Activated naive CD8-positive, alpha-beta T cell treated with anti-CD3 and anti-CD28 coated beads, Interleukin-2, amount 10 ng/mL, durations not matched to agents 7 days and 5 days (primary cell): ENCODE measurements around the gene SWT1. TPM values are rescaled to one million over a fixed set of nuclear protein-coding genes. Genes with fewer than 3 reads are reported as not detected.

ENCODE experiments used
- ATAC-seq: fragments of 150-1000 bp; cut with Tn5 transposase; one replicate; pipeline ENCODE4 v1.10.0; 2021; ENCODE audit warnings: low read depth, moderate library complexity
- POLR2A ChIA-PET: fragments of 350-600 bp; sonication (Branson Sonifier 250); formaldehyde crosslinking; loops from one replicate; lab custom pipeline; 2021; ENCODE audit warnings: antibody characterized with exemption; lab: Charles Lee
- DNase-seq: peaks from one replicate; pipeline ENCODE4 v3.0.0; 2021
- H3K27ac Mint-ChIP-seq: one replicate; pipeline ENCODE4 v1.8.0; 2022; ENCODE audit warnings: mild to moderate bottlenecking, mixed read lengths
- H3K27me3 Mint-ChIP-seq: one replicate; pipeline ENCODE4 v1.8.0; 2022; ENCODE audit warnings: mild to moderate bottlenecking, moderate library complexity, mixed read lengths
- H3K36me3 Mint-ChIP-seq: one replicate; pipeline ENCODE4 v1.8.0; 2021; ENCODE audit warnings: mild to moderate bottlenecking, mixed read lengths
- H3K4me1 Mint-ChIP-seq: one replicate; pipeline ENCODE4 v1.8.0; 2021; ENCODE audit warnings: mixed read lengths
- H3K4me3 Mint-ChIP-seq: one replicate; pipeline ENCODE4 v1.8.0; 2022; ENCODE audit warnings: mild to moderate bottlenecking, moderate library complexity, mixed read lengths
- H3K9me3 Mint-ChIP-seq: one replicate; pipeline ENCODE4 v1.8.0; 2021; ENCODE audit warnings: mixed read lengths
- total RNA-seq, 2 experiments: library from RNA; stranded (reverse); gene quantifications; one replicate each; pipeline ENCODE4 v1.2.3, GENCODE V29; 2021

The SWT1 gene
- total RNA-seq, 2 experiments from 2014 or later, result 3.9 to 5.6 TPM

DNA sequence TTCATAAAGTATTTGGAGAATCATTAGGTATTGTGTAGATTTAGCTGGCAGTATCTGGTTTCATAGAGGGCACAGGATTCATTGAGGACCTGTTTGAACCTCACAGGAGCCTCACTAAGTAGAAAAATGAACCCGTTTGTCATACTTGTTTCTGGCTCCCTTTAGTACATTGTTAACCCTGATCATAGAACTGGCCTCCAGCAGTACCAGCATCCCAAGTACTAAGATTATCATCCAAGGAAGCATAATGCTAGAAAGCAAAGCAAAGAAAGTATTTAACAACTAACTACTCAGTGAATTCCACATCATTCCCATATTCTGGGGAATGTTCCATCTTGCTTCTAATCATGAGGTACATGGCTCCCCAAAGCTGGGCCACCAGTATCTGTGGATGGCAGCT, 105.2 kb downstream of the SWT1 start:
- Mint-ChIP-seq H3K4me3 (no peak overlapping the region), H3K27ac (no peak overlapping the region), H3K27me3 (no peaks in the 10 kb centered on the region), H3K9me3 (peaks cover 3% of the 10 kb centered on the region), H3K36me3 (peaks cover 2% of the 10 kb centered on the region), H3K4me1 (no peaks in the 10 kb centered on the region)
- ATAC-seq (no peak), DNase-seq (no peak)
- POLR2A ChIA-PET, result interaction anchor here (0.7 kb wide), 1 partner anchor 83 kb away, joined by 4 read pairs; no protein-coding TSS in a partner anchor

DNA sequence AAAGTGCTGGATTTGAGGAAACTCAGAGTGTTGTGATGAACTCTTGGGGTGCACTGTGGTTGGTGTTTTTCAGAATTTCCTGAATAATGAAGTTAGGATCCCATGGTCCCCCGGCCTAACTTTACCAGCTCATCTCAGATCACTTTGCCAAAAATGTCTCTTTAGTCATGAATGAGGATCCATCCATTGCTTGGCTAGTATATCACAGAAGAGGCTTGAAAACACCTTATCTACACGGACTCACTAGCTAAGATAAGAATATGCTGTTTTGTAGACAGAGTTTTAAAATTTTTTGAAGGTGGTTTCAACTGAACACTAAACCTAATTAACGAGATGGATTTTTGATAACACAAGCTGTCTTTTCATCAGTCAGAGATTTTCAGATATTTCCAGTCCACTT, 106.3 kb downstream of the SWT1 start:
- no peaks in the 10 kb centered on the region for H3K27me3 Mint-ChIP-seq
- ATAC-seq, result no peak
- peaks cover 2% of the 10 kb centered on the region for H3K36me3 Mint-ChIP-seq
- H3K27ac Mint-ChIP-seq, result no peak overlapping the region
- peaks cover 3% of the 10 kb centered on the region for H3K9me3 Mint-ChIP-seq
- POLR2A ChIA-PET, result no interaction called here
- no peak for DNase-seq
- H3K4me1 Mint-ChIP-seq, result no peaks in the 10 kb centered on the region
- no peak overlapping the region for H3K4me3 Mint-ChIP-seq

GRCh38 chr1:185263780-185264179, 106.8 kb downstream of the SWT1 start:
- no peak overlapping the region for H3K27ac Mint-ChIP-seq
- H3K4me3 Mint-ChIP-seq, result no peak overlapping the region
- DNase-seq (no peak), ATAC-seq (no peak)
- peaks cover 3% of the 10 kb centered on the region for H3K9me3 Mint-ChIP-seq
- H3K4me1 Mint-ChIP-seq, result no peaks in the 10 kb centered on the region
- peaks cover 2% of the 10 kb centered on the region for H3K36me3 Mint-ChIP-seq
- POLR2A ChIA-PET, result no interaction called here
- H3K27me3 Mint-ChIP-seq, result no peaks in the 10 kb centered on the region

DNA sequence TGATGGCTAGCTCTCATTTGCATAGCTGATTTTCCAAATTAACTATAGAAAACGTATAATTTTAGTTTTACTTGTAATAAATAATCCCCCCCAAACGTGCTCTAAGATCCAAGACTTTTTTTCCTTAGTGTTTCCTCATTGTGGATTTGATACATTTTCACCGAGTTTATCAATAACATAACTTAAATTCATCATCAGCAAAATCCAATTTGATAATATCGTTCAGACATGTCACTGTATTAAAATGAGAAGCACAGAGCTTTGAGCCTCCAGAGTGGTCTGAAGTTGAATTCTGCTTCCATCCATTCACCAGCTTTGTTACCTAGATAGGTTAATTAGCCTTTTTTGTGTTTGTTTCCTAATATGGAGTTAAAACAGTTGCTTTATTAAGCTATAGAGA, 108.3 kb downstream of the SWT1 start:
- Mint-ChIP-seq H3K27ac (no peak overlapping the region), H3K36me3 (peaks cover 2% of the 10 kb centered on the region), H3K9me3 (peaks cover 3% of the 10 kb centered on the region), H3K4me1 (no peaks in the 10 kb centered on the region), H3K4me3 (no peak overlapping the region), H3K27me3 (no peaks in the 10 kb centered on the region)
- ATAC-seq (no peak), DNase-seq (no peak)
- POLR2A ChIA-PET, result interaction anchor here (0.6 kb wide), 1 partner anchor 19 kb away, joined by 8 read pairs; no protein-coding TSS in a partner anchor

GRCh38 chr1:185267301-185267700, 110.3 kb downstream of the SWT1 start:
- H3K27me3 Mint-ChIP-seq, result no peaks in the 10 kb centered on the region
- ATAC-seq (no peak), DNase-seq (no peak)
- no peaks in the 10 kb centered on the region for H3K36me3 Mint-ChIP-seq
- POLR2A ChIA-PET, result no interaction called here
- peaks cover under 1% of the 10 kb centered on the region for H3K4me1 Mint-ChIP-seq
- H3K4me3 Mint-ChIP-seq, result no peak overlapping the region
- H3K27ac Mint-ChIP-seq, result no peak overlapping the region
- H3K9me3 Mint-ChIP-seq, result no peaks in the 10 kb centered on the region

DNA sequence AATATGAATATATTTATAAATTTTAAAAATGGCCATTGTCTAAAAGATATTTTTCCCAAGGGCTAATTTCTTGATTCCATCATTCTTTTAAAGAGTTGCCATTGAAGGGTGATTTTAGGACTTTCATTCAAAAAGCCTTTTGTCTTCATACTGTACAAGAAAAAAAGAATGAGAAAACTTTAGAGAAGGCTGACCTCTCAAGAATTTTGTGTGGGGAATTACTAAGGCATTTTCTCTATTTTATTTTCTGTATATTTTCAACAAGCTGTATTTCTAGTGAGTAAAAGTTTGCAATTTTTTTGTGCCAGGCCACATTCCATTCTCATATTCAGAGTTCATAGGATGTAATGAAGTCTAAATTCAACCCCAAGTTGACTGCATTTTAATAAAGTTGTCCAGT, 110.7 kb downstream of the SWT1 start:
- POLR2A ChIA-PET, result no interaction called here
- no peak overlapping the region for H3K4me3 Mint-ChIP-seq
- H3K27me3 Mint-ChIP-seq, result no peaks in the 10 kb centered on the region
- H3K27ac Mint-ChIP-seq, result no peak overlapping the region
- H3K36me3 Mint-ChIP-seq, result no peaks in the 10 kb centered on the region
- H3K4me1 Mint-ChIP-seq, result peaks cover 2% of the 10 kb centered on the region
- DNase-seq (no peak), ATAC-seq (no peak)
- H3K9me3 Mint-ChIP-seq, result no peaks in the 10 kb centered on the region

DNA sequence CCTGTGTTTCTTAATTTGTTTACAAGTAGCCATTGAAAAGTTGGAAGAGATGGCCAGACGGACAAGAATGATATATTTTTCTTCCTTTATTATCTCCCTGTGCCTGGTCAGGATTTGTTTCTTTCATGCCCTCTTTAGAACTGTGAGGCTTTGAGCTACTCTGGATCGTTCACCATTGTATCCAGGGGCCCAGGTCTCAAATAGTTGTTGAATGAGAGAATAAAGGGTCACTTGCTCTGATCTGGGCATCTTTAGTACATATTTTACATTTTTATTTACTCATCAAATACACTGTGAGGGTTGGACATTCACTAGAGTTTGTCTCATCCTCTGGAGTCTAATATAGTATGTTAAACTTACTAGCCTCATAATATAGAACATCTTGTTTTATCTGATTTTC, 111.4 kb downstream of the SWT1 start:
- Mint-ChIP-seq H3K36me3 (no peaks in the 10 kb centered on the region), H3K27me3 (no peaks in the 10 kb centered on the region)

DNA sequence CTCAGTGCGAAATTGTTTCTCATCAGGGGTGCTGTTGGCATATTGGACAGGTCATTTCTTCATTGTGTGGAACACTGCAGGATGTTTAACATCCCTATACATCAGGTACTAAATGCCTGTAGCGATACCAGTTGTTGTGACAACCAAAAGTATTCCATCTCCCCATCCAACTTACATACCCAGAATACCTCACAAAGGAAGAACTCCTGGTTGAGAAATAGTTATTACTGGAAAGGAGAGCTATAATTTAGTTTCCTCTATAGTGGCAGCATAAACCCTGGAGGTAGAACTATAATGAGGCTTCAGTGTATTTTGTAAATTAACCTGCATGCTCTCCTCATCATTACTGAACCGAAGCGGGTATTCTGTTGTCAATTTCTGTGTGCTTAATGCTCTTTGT, 115.0 kb downstream of the SWT1 start:
- Mint-ChIP-seq H3K4me3 (no peak overlapping the region), H3K36me3 (no peaks in the 10 kb centered on the region), H3K9me3 (no peaks in the 10 kb centered on the region), H3K27ac (no peak overlapping the region), H3K4me1 (peaks cover 2% of the 10 kb centered on the region), H3K27me3 (no peaks in the 10 kb centered on the region)
- POLR2A ChIA-PET, result no interaction called here
- DNase-seq (no peak), ATAC-seq (no peak)

More for the DNA sequence above, 111.4 kb downstream of the SWT1 start:
- Mint-ChIP-seq H3K27ac (no peak overlapping the region), H3K4me3 (no peak overlapping the region), H3K9me3 (no peaks in the 10 kb centered on the region), H3K4me1 (peaks cover 2% of the 10 kb centered on the region)
- DNase-seq (no peak), ATAC-seq (no peak)
- POLR2A ChIA-PET, result no interaction called here

GRCh38 chr1:185279571-185279970, 122.6 kb downstream of the SWT1 start:
- peaks cover 5% of the 10 kb centered on the region for H3K9me3 Mint-ChIP-seq
- H3K36me3 Mint-ChIP-seq, result peaks cover 10% of the 10 kb centered on the region
- H3K27me3 Mint-ChIP-seq, result no peaks in the 10 kb centered on the region
- no peak overlapping the region for H3K27ac Mint-ChIP-seq
- H3K4me3 Mint-ChIP-seq, result no peak overlapping the region
- ATAC-seq (no peak), DNase-seq (no peak)
- POLR2A ChIA-PET, result no interaction called here
- H3K4me1 Mint-ChIP-seq, result peaks cover 12% of the 10 kb centered on the region

- ATAC-seq, result no peak
- Mint-ChIP-seq H3K27ac (no peak overlapping the region), H3K27me3 (no peaks in the 10 kb centered on the region), H3K4me1 (peaks cover 16% of the 10 kb centered on the region), H3K9me3 (peaks cover 5% of the 10 kb centered on the region), H3K4me3 (no peak overlapping the region), H3K36me3 (peaks cover 10% of the 10 kb centered on the region)
- no peak for DNase-seq
- POLR2A ChIA-PET, result interaction anchor here (0.7 kb wide), 1 partner anchor 15 kb away, joined by 4 read pairs; no protein-coding TSS in a partner anchor
Measured at GRCh38 chr1:185280589-185280988, 123.6 kb downstream of the SWT1 start.

DNA sequence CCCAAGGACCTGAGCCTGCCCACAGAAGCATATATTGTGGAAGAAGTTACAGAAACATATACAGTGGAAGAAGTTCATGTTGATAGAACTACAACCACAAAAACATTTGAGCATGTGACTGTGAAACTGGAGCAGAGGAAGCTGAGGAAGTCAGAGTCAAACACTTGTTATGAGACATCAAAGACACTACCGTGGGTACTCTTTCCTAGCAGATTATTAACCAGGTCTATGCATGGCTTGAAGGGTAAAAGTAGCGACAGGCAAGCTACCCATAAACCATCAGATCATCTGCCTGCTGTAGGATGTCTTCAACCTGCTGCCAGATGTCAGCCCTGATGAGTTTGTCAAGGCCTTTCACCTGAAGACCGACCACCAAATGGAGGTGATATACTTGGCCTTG, 124.3 kb downstream of the SWT1 start:
- Mint-ChIP-seq H3K4me1 (peaks cover 16% of the 10 kb centered on the region), H3K27ac (peak overlapping the region; percentile 76)

GRCh38 chr1:185284116-185284515, 127.1 kb downstream of the SWT1 start:
- Mint-ChIP-seq H3K27ac (no peak overlapping the region), H3K4me1 (peaks cover 25% of the 10 kb centered on the region), H3K4me3 (no peak overlapping the region), H3K9me3 (peaks cover 4% of the 10 kb centered on the region), H3K36me3 (peaks cover 16% of the 10 kb centered on the region), H3K27me3 (no peaks in the 10 kb centered on the region)
- POLR2A ChIA-PET, result no interaction called here
- DNase-seq, result no peak
- ATAC-seq, result no peak

More for the DNA sequence above, 124.3 kb downstream of the SWT1 start:
- ATAC-seq (peak; percentile 89), DNase-seq (no peak)
- peaks cover 5% of the 10 kb centered on the region for H3K9me3 Mint-ChIP-seq
- peak overlapping the region; percentile 39 for H3K4me3 Mint-ChIP-seq
- no peaks in the 10 kb centered on the region for H3K27me3 Mint-ChIP-seq
- POLR2A ChIA-PET, result interaction anchor here (0.7 to 0.9 kb wide), 2 partner anchors 13 to 15 kb away, joined by 4 read pairs; no protein-coding TSS in a partner anchor
- peaks cover 10% of the 10 kb centered on the region for H3K36me3 Mint-ChIP-seq

- POLR2A ChIA-PET, result no interaction called here
Measured at GRCh38 chr1:185284533-185285276, 127.7 kb downstream of the SWT1 start.

DNA sequence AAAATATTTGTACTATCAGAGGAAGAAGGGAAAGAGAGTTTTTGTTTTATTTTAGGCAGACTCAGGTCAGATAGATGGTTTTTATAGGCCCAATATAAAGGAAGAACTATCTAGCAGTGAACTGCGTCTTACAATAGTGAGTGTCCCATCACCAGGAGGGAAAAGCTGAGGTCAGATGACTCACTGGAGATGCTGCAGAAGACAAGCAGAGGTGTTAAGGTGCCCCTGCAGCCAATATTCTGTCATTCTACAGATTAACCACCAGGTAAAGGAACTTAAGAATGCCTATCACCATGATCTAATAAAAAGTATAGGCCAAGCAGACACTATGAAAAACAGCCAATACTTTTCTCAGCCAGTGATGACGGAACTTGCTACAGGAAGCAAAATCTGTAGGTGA, 130.5 kb downstream of the SWT1 start:
- Mint-ChIP-seq H3K4me1 (peaks cover 22% of the 10 kb centered on the region), H3K27ac (no peak overlapping the region), H3K27me3 (no peaks in the 10 kb centered on the region), H3K36me3 (peaks cover 22% of the 10 kb centered on the region), H3K4me3 (no peak overlapping the region), H3K9me3 (no peaks in the 10 kb centered on the region)
- DNase-seq, result no peak
- POLR2A ChIA-PET, result no interaction called here
- no peak for ATAC-seq

More at GRCh38 chr1:185284533-185285276, 127.7 kb downstream of the SWT1 start:
- no peak overlapping the region for H3K4me3 Mint-ChIP-seq
- peak overlapping the region; percentile 55 for H3K27ac Mint-ChIP-seq
- no peak for ATAC-seq
- H3K9me3 Mint-ChIP-seq, result peaks cover 4% of the 10 kb centered on the region
- H3K36me3 Mint-ChIP-seq, result peaks cover 20% of the 10 kb centered on the region
- no peak for DNase-seq
- peaks cover 30% of the 10 kb centered on the region for H3K4me1 Mint-ChIP-seq
- no peaks in the 10 kb centered on the region for H3K27me3 Mint-ChIP-seq
